Tibial nerve (tissue), 4 donors: ENCODE measurements around the gene GJA4. TPM values are rescaled to one million over a fixed set of nuclear protein-coding genes. Genes with fewer than 3 reads are reported as not detected.
"Not testable (repeated sequence)": the region's sequence is repeated elsewhere in the genome, so short reads cannot be mapped to it uniquely, and the experiment has no call there.

Source experiments
- DNase-seq, 2 donors: peaks; one replicate each; pipeline ENCODE4 v3.0.0-alpha.2; 2019; ENCODE audit warnings: low spot score in 2 of 2
- H3K27ac ChIP-seq, 4 donors: fragments of 200-600 bp; sonication (generic) in 3 of 4; one replicate each; pipeline ENCODE4 v1.5.1; 2017 to 2019; ENCODE audit warnings: mild to moderate bottlenecking in 1 of 4
- H3K27me3 ChIP-seq, 2 donors: fragments of 200-600 bp; sonication (generic) in 1 of 2; one replicate each; pipeline versions ENCODE4 v1.5.1 to v1.6.0; 2017 to 2019
- H3K36me3 ChIP-seq, 3 donors: fragments of 200-600 bp; sonication (generic); one replicate each; pipeline ENCODE4 v1.5.1; 2018 to 2019
- H3K4me1 ChIP-seq, 4 donors: fragments of 200-600 bp; sonication (generic) in 3 of 4; one replicate each; pipeline ENCODE4 v1.5.1; 2017 to 2019
- H3K4me3 ChIP-seq, 4 donors: fragments of 200-600 bp; sonication (generic) in 3 of 4; one replicate each; pipeline ENCODE4 v1.5.1; 2017 to 2019; ENCODE audit warnings: mild to moderate bottlenecking in 1 of 4, moderate library complexity in 1 of 4
- H3K9me3 ChIP-seq, 4 donors: fragments of 200-600 bp; sonication (generic) in 3 of 4; one replicate each; pipeline ENCODE4 v1.5.1; 2017 to 2019
- EP300 ChIP-seq, 2 donors: sonication (generic); formaldehyde crosslinking; IDR thresholded peaks; one replicate each; pipeline ENCODE4 v1.6.1; 2017; ENCODE audit warnings: antibody characterized with exemption in 2 of 2, mild to moderate bottlenecking in 1 of 2
- POLR2A ChIP-seq, 2 donors: fragments of 450-650 bp; IDR thresholded peaks; one replicate each; pipeline ENCODE4 v1.6.1; 2017; ENCODE audit warnings: antibody characterized with exemption in 2 of 2, mild to moderate bottlenecking in 2 of 2, moderate library complexity in 2 of 2
- WGBS, 2 donors: methylation state at CpG; one replicate each; pipeline ENCODE4 v1.1.5; 2018; 5-methylcytosine and 5-hydroxymethylcytosine counted together
- total RNA-seq, 4 donors: library from RNA; depleted of rRNA; stranded (reverse); fragments of >200 nt; gene quantifications; one replicate each; pipeline ENCODE4 v1.1.0, GENCODE V29; 2016
- TF ChIP-seq, protein P1 (sequence below), 5 experiments: fragments of 200-600 bp in 3 of 5; fragments of 450-650 bp in 2 of 5; sonication (generic) in 3 of 5; IDR thresholded peaks; one replicate each; pipeline ENCODE4 v1.5.1; 2016 to 2019; ENCODE audit warnings: antibody characterized with exemption in 5 of 5, mild to moderate bottlenecking in 3 of 5, moderate library complexity in 2 of 5

Gene GJA4
- total RNA-seq, 4 donors from 2014 or later, result 20.3 to 65.1 (median 37.2) TPM

DNA sequence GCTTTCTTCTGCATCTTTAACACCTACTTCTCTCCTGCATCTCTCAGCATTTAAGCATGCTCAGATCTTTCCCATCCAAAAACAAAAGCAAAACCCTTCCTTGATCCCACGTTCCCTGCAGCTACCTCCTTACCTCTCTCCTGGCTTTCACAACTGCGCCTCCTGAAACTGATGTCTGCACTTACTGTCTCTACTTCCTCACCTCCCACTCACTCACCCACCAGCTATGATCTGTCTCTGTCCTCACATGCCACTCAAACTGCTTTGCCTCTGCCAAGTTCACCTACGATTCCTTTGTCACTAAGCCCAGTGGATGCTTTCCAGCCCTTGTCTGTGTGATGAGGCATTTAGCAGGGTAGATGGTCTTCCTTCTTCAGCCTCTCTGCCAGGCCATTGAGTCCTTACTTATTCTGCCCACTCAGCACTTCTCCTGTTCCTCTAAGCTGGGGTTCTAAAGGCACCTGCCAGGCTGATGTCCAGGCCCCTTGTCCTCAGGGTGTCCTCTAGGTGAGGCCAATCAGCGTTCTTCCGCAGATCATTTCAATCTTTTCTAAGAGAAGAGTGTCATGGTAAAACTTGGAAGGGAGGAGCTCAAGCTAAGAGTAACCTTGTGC, 21.8 kb upstream of the GJA4 start:
- H3K9me3 ChIP-seq, result no peaks in the 10 kb centered on the region
- H3K4me3 ChIP-seq, result no peak overlapping the region
- TF ChIP-seq POLR2A (IDR thresholded peaks at IDR 0.05) (no peak), EP300 (IDR thresholded peaks at IDR 0.05) (no peak)
- TF ChIP-seq, protein P1, sequence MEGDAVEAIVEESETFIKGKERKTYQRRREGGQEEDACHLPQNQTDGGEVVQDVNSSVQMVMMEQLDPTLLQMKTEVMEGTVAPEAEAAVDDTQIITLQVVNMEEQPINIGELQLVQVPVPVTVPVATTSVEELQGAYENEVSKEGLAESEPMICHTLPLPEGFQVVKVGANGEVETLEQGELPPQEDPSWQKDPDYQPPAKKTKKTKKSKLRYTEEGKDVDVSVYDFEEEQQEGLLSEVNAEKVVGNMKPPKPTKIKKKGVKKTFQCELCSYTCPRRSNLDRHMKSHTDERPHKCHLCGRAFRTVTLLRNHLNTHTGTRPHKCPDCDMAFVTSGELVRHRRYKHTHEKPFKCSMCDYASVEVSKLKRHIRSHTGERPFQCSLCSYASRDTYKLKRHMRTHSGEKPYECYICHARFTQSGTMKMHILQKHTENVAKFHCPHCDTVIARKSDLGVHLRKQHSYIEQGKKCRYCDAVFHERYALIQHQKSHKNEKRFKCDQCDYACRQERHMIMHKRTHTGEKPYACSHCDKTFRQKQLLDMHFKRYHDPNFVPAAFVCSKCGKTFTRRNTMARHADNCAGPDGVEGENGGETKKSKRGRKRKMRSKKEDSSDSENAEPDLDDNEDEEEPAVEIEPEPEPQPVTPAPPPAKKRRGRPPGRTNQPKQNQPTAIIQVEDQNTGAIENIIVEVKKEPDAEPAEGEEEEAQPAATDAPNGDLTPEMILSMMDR (IDR thresholded peaks at IDR 0.05), result no peak
- no peaks in the 10 kb centered on the region for H3K4me1 ChIP-seq
- 81 to 90% methylated on average over 5 of the region's 5 CpGs for WGBS, 2 donors
- no peak overlapping the region for H3K27ac ChIP-seq
- H3K36me3 ChIP-seq, result no peaks in the 10 kb centered on the region
- DNase-seq, result no peak
- no peaks in the 10 kb centered on the region for H3K27me3 ChIP-seq

DNA sequence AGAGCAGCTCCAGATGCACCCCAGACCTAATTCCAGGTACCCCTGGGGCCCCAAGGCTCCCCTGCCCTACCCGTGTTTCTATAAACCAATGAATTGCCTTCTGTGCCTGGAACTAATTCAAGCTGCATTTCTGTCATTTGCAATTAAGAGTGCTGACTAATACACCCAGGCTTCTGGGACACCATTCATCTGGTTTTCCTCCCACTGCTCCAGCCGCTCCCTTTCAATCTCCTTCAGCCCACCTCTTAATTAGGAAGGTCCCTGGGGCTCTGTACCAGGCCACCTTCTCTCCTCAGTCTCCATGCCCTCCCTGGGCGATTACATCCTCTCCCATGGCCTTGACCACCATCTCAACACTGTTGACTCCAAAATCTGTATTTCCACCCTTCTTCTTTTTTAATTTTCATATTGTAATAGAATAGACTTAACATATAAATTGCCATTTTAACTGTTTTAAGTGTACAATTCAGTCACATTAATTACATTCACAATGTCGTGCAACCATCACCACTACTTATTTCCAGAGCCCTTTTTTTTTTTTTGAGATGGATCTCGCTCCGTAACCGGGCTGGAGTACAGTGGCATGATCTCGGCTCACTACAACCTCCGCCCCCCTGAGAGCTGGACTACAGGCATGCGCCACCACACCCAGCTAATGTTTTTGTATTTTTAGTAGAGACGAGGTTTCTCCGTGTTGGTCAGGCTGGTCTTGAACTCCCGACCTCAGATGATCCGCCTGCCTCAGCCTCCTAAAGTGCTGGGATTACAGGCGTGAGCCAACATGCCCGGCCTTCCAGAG, 21.0 kb upstream of the GJA4 start:
- WGBS, 2 donors, result 81% methylated on average over 16 of the region's 16 CpGs
- no peak for DNase-seq
- TF ChIP-seq POLR2A (IDR thresholded peaks at IDR 0.05) (no peak), EP300 (IDR thresholded peaks at IDR 0.05) (no peak)
- TF ChIP-seq, protein P1 (IDR thresholded peaks at IDR 0.05), result no peak
- Histone ChIP-seq H3K4me1 (no peaks in the 10 kb centered on the region), H3K27me3 (no peaks in the 10 kb centered on the region), H3K9me3 (no peaks in the 10 kb centered on the region), H3K27ac (no peak overlapping the region), H3K4me3 (no peak overlapping the region), H3K36me3 (no peaks in the 10 kb centered on the region)

- not testable (repeated sequence) for H3K4me1 ChIP-seq, H3K27me3 ChIP-seq, H3K27ac ChIP-seq, H3K36me3 ChIP-seq, H3K9me3 ChIP-seq, DNase-seq, H3K4me3 ChIP-seq
- 95 to 96% methylated on average over 4 of the region's 4 CpGs for WGBS, 2 donors
Observed at GRCh38 chr1:34773114-34773513, 19.7 kb upstream of the GJA4 start.

DNA sequence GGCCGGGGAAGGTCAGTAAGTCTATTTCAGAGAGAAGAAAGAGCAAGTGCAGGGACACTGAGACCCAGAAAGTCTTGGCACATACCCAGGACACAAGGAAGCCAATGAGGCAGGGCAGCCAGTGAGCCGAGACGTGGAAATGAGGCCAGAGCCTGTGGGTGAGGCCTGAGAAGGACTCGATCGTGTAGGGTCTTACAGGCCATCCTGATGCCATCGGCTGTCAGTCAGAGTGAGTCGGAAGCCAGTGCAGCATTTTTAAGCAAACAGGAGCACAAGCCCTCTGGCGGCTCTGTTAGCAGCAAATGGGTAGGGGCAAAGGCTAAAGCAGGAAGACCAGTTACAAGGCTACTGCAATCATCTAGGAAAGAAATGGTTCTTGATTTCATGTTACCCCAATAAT, 17.8 kb upstream of the GJA4 start:
- no peaks in the 10 kb centered on the region for H3K9me3 ChIP-seq
- peaks cover 0 to 23% of the 10 kb centered on the region in 2 donors for H3K27me3 ChIP-seq
- TF ChIP-seq EP300 (IDR thresholded peaks at IDR 0.05), result no peak
- no peak for TF ChIP-seq POLR2A (IDR thresholded peaks at IDR 0.05)
- TF ChIP-seq, protein P1 (IDR thresholded peaks at IDR 0.05), result no peak
- no peak overlapping the region for H3K27ac ChIP-seq
- DNase-seq, result no peak
- no peak overlapping the region for H3K4me3 ChIP-seq
- no peaks in the 10 kb centered on the region for H3K4me1 ChIP-seq
- 42 to 65% methylated on average over 8 of the region's 8 CpGs for WGBS, 2 donors
- H3K36me3 ChIP-seq, result no peaks in the 10 kb centered on the region

- TF ChIP-seq, protein P1 (IDR thresholded peaks at IDR 0.05), result no peak
- no peak for TF ChIP-seq EP300 (IDR thresholded peaks at IDR 0.05)
- no peak for DNase-seq
- Histone ChIP-seq H3K27me3 (peaks cover 0 to 43% of the 10 kb centered on the region in 2 donors), H3K4me1 (peaks cover 0 to 11% (median 5%) of the 10 kb centered on the region in 4 donors), H3K27ac (no peak overlapping the region), H3K4me3 (no peak overlapping the region), H3K9me3 (no peaks in the 10 kb centered on the region), H3K36me3 (no peaks in the 10 kb centered on the region)
- WGBS, 2 donors, result 67 to 75% methylated on average over 3 of the region's 3 CpGs
Observed at GRCh38 chr1:34776911-34777310, 15.9 kb upstream of the GJA4 start.
